ENCODE data around the gene BNIP3.
"Not testable (repeated sequence)": the region's sequence is repeated elsewhere in the genome, so short reads cannot be mapped to it uniquely, and the experiment has no call there.

DNA sequence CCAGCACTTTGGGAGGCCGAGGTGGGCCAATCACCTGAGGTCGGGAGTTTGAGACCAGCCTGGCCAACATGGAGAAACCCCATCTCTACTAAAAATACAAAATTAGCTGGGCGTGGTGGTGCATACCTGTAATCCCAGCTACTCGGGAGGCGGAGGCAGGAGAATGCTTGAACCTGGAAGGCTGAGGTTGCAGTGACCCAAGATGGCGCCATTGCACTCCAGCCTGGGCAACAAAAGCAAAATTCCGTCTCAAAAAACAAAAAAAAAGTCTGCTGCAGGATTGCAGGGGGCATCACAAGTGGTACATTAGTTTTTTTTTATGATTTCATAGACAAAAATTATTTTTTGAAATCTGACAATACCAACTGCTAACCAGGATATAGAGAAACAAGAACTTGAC is 5.1 kb upstream of the BNIP3 start:
- not testable (repeated sequence) for TF ChIP-seq OVOL3 (tag by site-specific recombination; IDR thresholded peaks at IDR 0.05); MYNN (tag by site-specific recombination; IDR thresholded peaks at IDR 0.05; ENCODE audit: borderline replicate concordance); ZNF138 (tag by site-specific recombination; IDR thresholded peaks at IDR 0.05; ENCODE audit: borderline replicate concordance)
- TF ChIP-seq, protein P1, sequence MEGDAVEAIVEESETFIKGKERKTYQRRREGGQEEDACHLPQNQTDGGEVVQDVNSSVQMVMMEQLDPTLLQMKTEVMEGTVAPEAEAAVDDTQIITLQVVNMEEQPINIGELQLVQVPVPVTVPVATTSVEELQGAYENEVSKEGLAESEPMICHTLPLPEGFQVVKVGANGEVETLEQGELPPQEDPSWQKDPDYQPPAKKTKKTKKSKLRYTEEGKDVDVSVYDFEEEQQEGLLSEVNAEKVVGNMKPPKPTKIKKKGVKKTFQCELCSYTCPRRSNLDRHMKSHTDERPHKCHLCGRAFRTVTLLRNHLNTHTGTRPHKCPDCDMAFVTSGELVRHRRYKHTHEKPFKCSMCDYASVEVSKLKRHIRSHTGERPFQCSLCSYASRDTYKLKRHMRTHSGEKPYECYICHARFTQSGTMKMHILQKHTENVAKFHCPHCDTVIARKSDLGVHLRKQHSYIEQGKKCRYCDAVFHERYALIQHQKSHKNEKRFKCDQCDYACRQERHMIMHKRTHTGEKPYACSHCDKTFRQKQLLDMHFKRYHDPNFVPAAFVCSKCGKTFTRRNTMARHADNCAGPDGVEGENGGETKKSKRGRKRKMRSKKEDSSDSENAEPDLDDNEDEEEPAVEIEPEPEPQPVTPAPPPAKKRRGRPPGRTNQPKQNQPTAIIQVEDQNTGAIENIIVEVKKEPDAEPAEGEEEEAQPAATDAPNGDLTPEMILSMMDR (tag by site-specific recombination; IDR thresholded peaks at IDR 0.05) = not testable (repeated sequence)
- TF ChIP-seq, protein P2, sequence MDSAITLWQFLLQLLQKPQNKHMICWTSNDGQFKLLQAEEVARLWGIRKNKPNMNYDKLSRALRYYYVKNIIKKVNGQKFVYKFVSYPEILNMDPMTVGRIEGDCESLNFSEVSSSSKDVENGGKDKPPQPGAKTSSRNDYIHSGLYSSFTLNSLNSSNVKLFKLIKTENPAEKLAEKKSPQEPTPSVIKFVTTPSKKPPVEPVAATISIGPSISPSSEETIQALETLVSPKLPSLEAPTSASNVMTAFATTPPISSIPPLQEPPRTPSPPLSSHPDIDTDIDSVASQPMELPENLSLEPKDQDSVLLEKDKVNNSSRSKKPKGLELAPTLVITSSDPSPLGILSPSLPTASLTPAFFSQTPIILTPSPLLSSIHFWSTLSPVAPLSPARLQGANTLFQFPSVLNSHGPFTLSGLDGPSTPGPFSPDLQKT (IDR thresholded peaks at IDR 0.05; ENCODE audit: borderline replicate concordance, low read depth, low read length) = not testable (repeated sequence)
- TF ChIP-seq, protein P3, sequence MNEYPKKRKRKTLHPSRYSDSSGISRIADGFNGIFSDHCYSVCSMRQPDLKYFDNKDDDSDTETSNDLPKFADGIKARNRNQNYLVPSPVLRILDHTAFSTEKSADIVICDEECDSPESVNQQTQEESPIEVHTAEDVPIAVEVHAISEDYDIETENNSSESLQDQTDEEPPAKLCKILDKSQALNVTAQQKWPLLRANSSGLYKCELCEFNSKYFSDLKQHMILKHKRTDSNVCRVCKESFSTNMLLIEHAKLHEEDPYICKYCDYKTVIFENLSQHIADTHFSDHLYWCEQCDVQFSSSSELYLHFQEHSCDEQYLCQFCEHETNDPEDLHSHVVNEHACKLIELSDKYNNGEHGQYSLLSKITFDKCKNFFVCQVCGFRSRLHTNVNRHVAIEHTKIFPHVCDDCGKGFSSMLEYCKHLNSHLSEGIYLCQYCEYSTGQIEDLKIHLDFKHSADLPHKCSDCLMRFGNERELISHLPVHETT (tag by site-specific recombination; IDR thresholded peaks at IDR 0.05) = not testable (repeated sequence)
- TF ChIP-seq, protein P4, sequence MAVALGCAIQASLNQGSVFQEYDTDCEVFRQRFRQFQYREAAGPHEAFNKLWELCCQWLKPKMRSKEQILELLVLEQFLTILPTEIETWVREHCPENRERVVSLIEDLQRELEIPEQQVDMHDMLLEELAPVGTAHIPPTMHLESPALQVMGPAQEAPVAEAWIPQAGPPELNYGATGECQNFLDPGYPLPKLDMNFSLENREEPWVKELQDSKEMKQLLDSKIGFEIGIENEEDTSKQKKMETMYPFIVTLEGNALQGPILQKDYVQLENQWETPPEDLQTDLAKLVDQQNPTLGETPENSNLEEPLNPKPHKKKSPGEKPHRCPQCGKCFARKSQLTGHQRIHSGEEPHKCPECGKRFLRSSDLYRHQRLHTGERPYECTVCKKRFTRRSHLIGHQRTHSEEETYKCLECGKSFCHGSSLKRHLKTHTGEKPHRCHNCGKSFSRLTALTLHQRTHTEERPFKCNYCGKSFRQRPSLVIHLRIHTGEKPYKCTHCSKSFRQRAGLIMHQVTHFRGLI (tag by site-specific recombination; IDR thresholded peaks at IDR 0.05) = not testable (repeated sequence)
- TF ChIP-seq, protein P5, sequence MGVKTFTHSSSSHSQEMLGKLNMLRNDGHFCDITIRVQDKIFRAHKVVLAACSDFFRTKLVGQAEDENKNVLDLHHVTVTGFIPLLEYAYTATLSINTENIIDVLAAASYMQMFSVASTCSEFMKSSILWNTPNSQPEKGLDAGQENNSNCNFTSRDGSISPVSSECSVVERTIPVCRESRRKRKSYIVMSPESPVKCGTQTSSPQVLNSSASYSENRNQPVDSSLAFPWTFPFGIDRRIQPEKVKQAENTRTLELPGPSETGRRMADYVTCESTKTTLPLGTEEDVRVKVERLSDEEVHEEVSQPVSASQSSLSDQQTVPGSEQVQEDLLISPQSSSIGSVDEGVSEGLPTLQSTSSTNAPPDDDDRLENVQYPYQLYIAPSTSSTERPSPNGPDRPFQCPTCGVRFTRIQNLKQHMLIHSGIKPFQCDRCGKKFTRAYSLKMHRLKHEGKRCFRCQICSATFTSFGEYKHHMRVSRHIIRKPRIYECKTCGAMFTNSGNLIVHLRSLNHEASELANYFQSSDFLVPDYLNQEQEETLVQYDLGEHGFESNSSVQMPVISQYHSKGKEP (tag by site-specific recombination; IDR thresholded peaks at IDR 0.05) = not testable (repeated sequence)

Data from HEK293 (cell line).